Measurements from ENCODE around the gene MYO18B. TPM values are rescaled to one million over a fixed set of nuclear protein-coding genes. Genes with fewer than 3 reads are reported as not detected.

MYO18B gene
- polyA plus RNA-seq, 3 donors = not detected

DNA sequence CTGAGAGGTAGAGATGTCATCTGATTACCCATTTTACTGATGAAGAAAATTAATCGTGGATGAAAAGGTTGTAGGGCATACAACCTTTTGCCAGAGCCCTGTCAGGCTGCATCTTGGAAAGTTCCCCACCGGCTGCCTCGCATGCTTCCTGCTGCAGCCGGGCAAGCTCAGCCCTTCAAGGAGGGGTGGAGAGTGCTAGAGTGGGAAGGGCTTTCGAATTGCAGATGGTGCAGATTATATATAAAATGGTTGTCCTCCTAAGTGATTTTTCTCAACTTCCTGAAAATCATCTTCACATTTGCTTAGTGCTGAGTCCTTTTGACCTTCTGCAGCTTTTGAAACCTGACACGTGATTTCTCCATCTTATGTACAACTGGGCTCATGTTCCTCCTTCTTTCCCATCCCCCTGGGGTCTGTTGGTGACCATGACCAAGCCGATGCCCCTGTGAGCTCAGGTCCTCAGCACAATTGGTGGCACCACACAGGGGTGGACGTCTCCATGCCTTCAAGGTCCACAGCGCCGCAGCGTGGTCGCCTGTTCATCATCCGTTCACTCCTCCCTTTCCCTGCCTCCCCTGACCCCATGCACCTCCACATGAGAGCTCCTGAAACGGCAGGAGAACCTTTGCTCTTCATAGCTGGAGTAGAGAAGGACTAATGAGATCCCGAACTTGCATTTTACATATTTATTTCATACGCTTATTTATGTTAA is 47.6 kb upstream of the MYO18B start:
- no peak overlapping the region for H2AFZ ChIP-seq (ENCODE audit: insufficient read depth, low read depth, low read length, poor library complexity, severe bottlenecking)
- TF ChIP-seq, protein P1, sequence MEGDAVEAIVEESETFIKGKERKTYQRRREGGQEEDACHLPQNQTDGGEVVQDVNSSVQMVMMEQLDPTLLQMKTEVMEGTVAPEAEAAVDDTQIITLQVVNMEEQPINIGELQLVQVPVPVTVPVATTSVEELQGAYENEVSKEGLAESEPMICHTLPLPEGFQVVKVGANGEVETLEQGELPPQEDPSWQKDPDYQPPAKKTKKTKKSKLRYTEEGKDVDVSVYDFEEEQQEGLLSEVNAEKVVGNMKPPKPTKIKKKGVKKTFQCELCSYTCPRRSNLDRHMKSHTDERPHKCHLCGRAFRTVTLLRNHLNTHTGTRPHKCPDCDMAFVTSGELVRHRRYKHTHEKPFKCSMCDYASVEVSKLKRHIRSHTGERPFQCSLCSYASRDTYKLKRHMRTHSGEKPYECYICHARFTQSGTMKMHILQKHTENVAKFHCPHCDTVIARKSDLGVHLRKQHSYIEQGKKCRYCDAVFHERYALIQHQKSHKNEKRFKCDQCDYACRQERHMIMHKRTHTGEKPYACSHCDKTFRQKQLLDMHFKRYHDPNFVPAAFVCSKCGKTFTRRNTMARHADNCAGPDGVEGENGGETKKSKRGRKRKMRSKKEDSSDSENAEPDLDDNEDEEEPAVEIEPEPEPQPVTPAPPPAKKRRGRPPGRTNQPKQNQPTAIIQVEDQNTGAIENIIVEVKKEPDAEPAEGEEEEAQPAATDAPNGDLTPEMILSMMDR (IDR thresholded peaks at IDR 0.05) = no peak
- no peaks in the 10 kb centered on the region for H3K9me3 ChIP-seq (replicated peaks in 1 of 2; ENCODE audit: control insufficient read depth in 1 of 2, insufficient read depth in 1 of 2, low read length in 2 of 2)
- no peak overlapping the region for H3K4me2 ChIP-seq (replicated peaks; ENCODE audit: extremely low read depth, low read length, poor library complexity, severe bottlenecking)
- H3K27ac ChIP-seq (ENCODE audit: low read depth in 1 of 2, low read length in 2 of 2) = no peak overlapping the region
- no peak overlapping the region for H3K4me3 ChIP-seq (replicated peaks in 1 of 3; ENCODE audit: low read depth in 2 of 3, low read length in 3 of 3)
- no peaks in the 10 kb centered on the region for H3K27me3 Mint-ChIP-seq (ENCODE audit: low read depth in 3 of 3)
- H3K79me2 ChIP-seq (ENCODE audit: insufficient read depth, low read length) = no peaks in the 10 kb centered on the region
- no peak for DNase-seq
- no peak overlapping the region for H3K4me3 Mint-ChIP-seq
- H3K27ac Mint-ChIP-seq = peak overlapping the region in 2 of 7 donors; percentile 54 to 58
- peaks cover 94 to 100% of the 10 kb centered on the region in 2 donors for H3K36me3 ChIP-seq (replicated peaks in 1 of 2; ENCODE audit: control insufficient read depth in 1 of 2, insufficient read depth in 2 of 2, low read length in 2 of 2)
- peaks cover 88 to 99% of the 10 kb centered on the region in 2 donors for H3K36me3 Mint-ChIP-seq
- no peaks in the 10 kb centered on the region for H3K4me1 ChIP-seq (ENCODE audit: control insufficient read depth in 1 of 2, insufficient read depth in 2 of 2, low read length in 2 of 2)
- H4K20me1 ChIP-seq (ENCODE audit: insufficient read depth, low read length) = peaks cover 82% of the 10 kb centered on the region
- 86% methylated on average over 5 of the region's 16 CpGs for WGBS (ENCODE audit: insufficient coverage)
- no peaks in the 10 kb centered on the region for H3K4me1 Mint-ChIP-seq
- intact Hi-C loops (cut with micrococcal nuclease) = no loop called here
- H3K9ac ChIP-seq (ENCODE audit: insufficient read depth, low read length, poor library complexity, severe bottlenecking) = no peak overlapping the region
- H3K9me3 Mint-ChIP-seq = peaks cover 0 to 2% (median 0%) of the 10 kb centered on the region in 7 donors
- H3K27me3 ChIP-seq (ENCODE audit: control insufficient read depth in 2 of 2, insufficient read depth in 2 of 2, low read length in 2 of 2) = no peaks in the 10 kb centered on the region

DNA sequence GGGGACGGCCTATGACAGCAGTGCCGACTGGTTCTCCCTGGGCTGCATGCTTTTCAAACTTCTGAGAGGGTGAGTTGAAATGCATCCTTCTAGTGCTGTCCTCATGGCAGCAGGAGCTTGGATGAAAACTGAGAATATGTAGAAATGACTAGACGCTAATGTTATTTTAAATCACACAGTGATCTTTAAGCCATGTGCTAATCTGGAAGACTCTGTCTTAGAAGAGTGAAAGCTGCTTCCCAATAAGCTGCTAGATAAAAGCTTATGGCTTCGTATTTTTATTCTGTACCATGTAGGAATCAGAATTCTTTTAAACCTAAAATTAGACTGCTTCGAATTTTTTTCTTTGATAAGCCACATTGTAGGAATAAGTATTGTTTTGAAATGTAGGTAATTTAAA is 46.8 kb upstream of the MYO18B start:
- Histone ChIP-seq H3K79me2 (ENCODE audit: insufficient read depth, low read length) (no peaks in the 10 kb centered on the region), H2AFZ (ENCODE audit: insufficient read depth, low read depth, low read length, poor library complexity, severe bottlenecking) (no peak overlapping the region), H3K27me3 (ENCODE audit: control insufficient read depth in 2 of 2, insufficient read depth in 2 of 2, low read length in 2 of 2) (no peaks in the 10 kb centered on the region), H3K36me3 (replicated peaks in 1 of 2; ENCODE audit: control insufficient read depth in 1 of 2, insufficient read depth in 2 of 2, low read length in 2 of 2) (peaks cover 90 to 100% of the 10 kb centered on the region in 2 donors), H3K9ac (ENCODE audit: insufficient read depth, low read length, poor library complexity, severe bottlenecking) (no peak overlapping the region), H3K4me1 (ENCODE audit: control insufficient read depth in 1 of 2, insufficient read depth in 2 of 2, low read length in 2 of 2) (no peaks in the 10 kb centered on the region), H3K4me2 (replicated peaks; ENCODE audit: extremely low read depth, low read length, poor library complexity, severe bottlenecking) (no peak overlapping the region), H3K27ac (ENCODE audit: low read depth in 1 of 2, low read length in 2 of 2) (no peak overlapping the region), H3K9me3 (replicated peaks in 1 of 2; ENCODE audit: control insufficient read depth in 1 of 2, insufficient read depth in 1 of 2, low read length in 2 of 2) (no peaks in the 10 kb centered on the region), H3K4me3 (replicated peaks in 1 of 3; ENCODE audit: low read depth in 2 of 3, low read length in 3 of 3) (no peak overlapping the region), H4K20me1 (ENCODE audit: insufficient read depth, low read length) (peaks cover 82% of the 10 kb centered on the region)
- peaks cover 0 to 2% (median 0%) of the 10 kb centered on the region in 7 donors for H3K9me3 Mint-ChIP-seq
- TF ChIP-seq, protein P1 (IDR thresholded peaks at IDR 0.05) = no peak
- no peak overlapping the region for H3K4me3 Mint-ChIP-seq
- H3K27ac Mint-ChIP-seq = peak overlapping the region in 1 of 7 donors; percentile 26
- no peak for DNase-seq
- no peaks in the 10 kb centered on the region for H3K4me1 Mint-ChIP-seq
- 100% methylated on average over 2 of the region's 5 CpGs for WGBS (ENCODE audit: insufficient coverage)
- no peaks in the 10 kb centered on the region for H3K27me3 Mint-ChIP-seq (ENCODE audit: low read depth in 3 of 3)
- intact Hi-C loops (cut with micrococcal nuclease) = no loop called here
- H3K36me3 Mint-ChIP-seq = peaks cover 85 to 99% of the 10 kb centered on the region in 2 donors
